IMR-90 (cell line): ENCODE results near the gene CFAP299. TPM values are rescaled to one million over a fixed set of nuclear protein-coding genes. Genes with fewer than 3 reads are reported as not detected.

ENCODE experiments used
- ATAC-seq: fragments of 200-7000 bp; cut with Tn5 transposase; 2 replicates; pipeline ENCODE4 v1.9.1; 2020; ENCODE audit warnings: low read depth, mild to moderate bottlenecking, moderate library complexity
- BruUV-seq: library from RNA; stranded (reverse); fragments of 400-500 nt; replicated peaks from 2 replicates; lab custom pipeline; 2021; lab: Mats Ljungman, UMichigan
- CTCF ChIA-PET: fragments of 300-600 bp; formaldehyde crosslinking; extraction: SDS; loops from one replicate; lab custom pipeline; 2021; ENCODE audit warnings: antibody characterized with exemption; lab: Yijun Ruan, JAX
- POLR2A ChIA-PET: fragments of 300-600 bp; sonication (Branson Sonifier 250); formaldehyde crosslinking; loops from one replicate; lab custom pipeline; 2022; ENCODE audit warnings: antibody characterized with exemption; ENCODE audit not compliant: unreplicated experiment; lab: Charles Lee
- DNase-seq: peaks from one replicate; pipeline ENCODE4 v3.0.0; 2013
- H2AFZ ChIP-seq: replicated peaks from 2 replicates; pipeline ENCODE3; 2013; ENCODE audit warnings: low read length, mild to moderate bottlenecking; ENCODE audit not compliant: poor library complexity
- H2AK5ac ChIP-seq: 2 replicates; pipeline ENCODE4 v1.6.1; 2013; ENCODE audit warnings: low read depth, low read length, inconsistent platforms
- H2AK9ac ChIP-seq: replicated peaks from 2 replicates; pipeline ENCODE3; 2013; ENCODE audit warnings: mild to moderate bottlenecking, low read depth, low read length, moderate library complexity; ENCODE audit not compliant: poor library complexity
- H2BK120ac ChIP-seq: 2 replicates; pipeline ENCODE4 v1.6.1; 2013; ENCODE audit warnings: low read depth, low read length, inconsistent platforms
- H2BK15ac ChIP-seq: 3 replicates; pipeline ENCODE4 v1.6.1; 2013; ENCODE audit warnings: low read depth, low read length, inconsistent platforms
- H2BK20ac ChIP-seq: 2 replicates; pipeline ENCODE4 v1.6.1; 2013; ENCODE audit warnings: low read depth, mild to moderate bottlenecking, inconsistent platforms, low read length, moderate library complexity
- H2BK5ac ChIP-seq: 2 replicates; pipeline ENCODE4 v1.6.1; 2013; ENCODE audit warnings: mild to moderate bottlenecking, low read depth, low read length, inconsistent platforms; ENCODE audit not compliant: poor library complexity, severe bottlenecking
- H3K14ac ChIP-seq: replicated peaks from 2 replicates; pipeline ENCODE4 v1.6.1; 2013; ENCODE audit warnings: low read depth, low read length, inconsistent platforms
- H3K18ac ChIP-seq: 2 replicates; pipeline ENCODE4 v1.6.1; 2013; ENCODE audit warnings: low read depth, low read length, control low read depth
- H3K23ac ChIP-seq: 2 replicates; pipeline ENCODE4 v1.6.1; 2013; ENCODE audit warnings: low read depth, low read length, inconsistent platforms
- H3K27ac ChIP-seq: 2 replicates; pipeline ENCODE4 v1.5.1; 2013; ENCODE audit warnings: mild to moderate bottlenecking, control low read depth, low read length; ENCODE audit not compliant: insufficient read depth
- H3K27me3 ChIP-seq: 2 replicates; pipeline ENCODE4 v1.6.1; 2013; ENCODE audit warnings: low read length; ENCODE audit not compliant: control insufficient read depth, insufficient read depth
- H3K36me3 ChIP-seq: 2 replicates; pipeline ENCODE4 v1.6.1; 2013; ENCODE audit warnings: low read length, mixed read lengths; ENCODE audit not compliant: control insufficient read depth, insufficient read depth
- H3K4ac ChIP-seq: 2 replicates; pipeline ENCODE4 v1.6.1; 2013; ENCODE audit warnings: low read depth, low read length, inconsistent platforms
- H3K4me1 ChIP-seq: 2 replicates; pipeline ENCODE4 v1.6.1; 2013; ENCODE audit warnings: low read length, mixed read lengths; ENCODE audit not compliant: control insufficient read depth, insufficient read depth
- H3K4me2 ChIP-seq: 2 replicates; pipeline ENCODE4 v1.6.1; 2013; ENCODE audit warnings: low read depth, mild to moderate bottlenecking, control low read depth, low read length, moderate library complexity
- H3K4me3 ChIP-seq: 2 replicates; pipeline ENCODE4 v1.5.1; 2013; ENCODE audit warnings: low read depth, mild to moderate bottlenecking, control low read depth, low read length, moderate library complexity; ENCODE audit not compliant: insufficient read depth
- H3K56ac ChIP-seq: 2 replicates; pipeline ENCODE4 v1.6.1; 2013; ENCODE audit warnings: low read length, inconsistent platforms; ENCODE audit not compliant: insufficient read depth; ENCODE audit errors: extremely low read depth
- H3K79me1 ChIP-seq, 2 experiments: 2 replicates each; pipeline ENCODE4 v1.6.1; 2013; ENCODE audit warnings: low read length in 2 of 2, inconsistent platforms in 1 of 2, low read depth in 1 of 2
- H3K9ac ChIP-seq: 2 replicates; pipeline ENCODE4 v1.6.1; 2013; ENCODE audit warnings: low read depth, low read length, control low read depth
- H3K9me1 ChIP-seq: 2 replicates; pipeline ENCODE4 v1.6.1; 2013; ENCODE audit warnings: low read length, inconsistent platforms; ENCODE audit not compliant: insufficient read depth
- H3K9me3 ChIP-seq: 2 replicates; pipeline ENCODE4 v1.6.1; 2013; ENCODE audit warnings: low read length; ENCODE audit not compliant: control insufficient read depth, insufficient read depth
- H4K20me1 ChIP-seq: 2 replicates; pipeline ENCODE4 v1.6.1; 2013; ENCODE audit warnings: low read length, inconsistent platforms; ENCODE audit not compliant: insufficient read depth
- H4K5ac ChIP-seq: 2 replicates; pipeline ENCODE4 v1.6.1; 2013; ENCODE audit warnings: mild to moderate bottlenecking, low read depth, low read length, control low read depth
- H4K8ac ChIP-seq, 2 experiments: 2 replicates each; pipeline ENCODE4 v1.6.1; 2013; ENCODE audit warnings: low read depth in 2 of 2, low read length in 2 of 2, control low read depth in 1 of 2, inconsistent platforms in 1 of 2
- H4K91ac ChIP-seq: 2 replicates; pipeline ENCODE4 v1.6.1; 2013; ENCODE audit warnings: low read depth, low read length, inconsistent platforms; ENCODE audit not compliant: insufficient read depth
- CHD1 ChIP-seq: IDR thresholded peaks from 2 replicates; pipeline ENCODE4 v1.6.1; 2012; ENCODE audit warnings: low read depth, low read length, improper control_type of control experiment
- CTCF ChIP-seq: conservative IDR thresholded peaks from 2 replicates; pipeline ENCODE4 v1.5.1; 2012; ENCODE audit warnings: mild to moderate bottlenecking, low read depth, low read length, improper control_type of control experiment
- MAFK ChIP-seq: IDR thresholded peaks from 2 replicates; pipeline ENCODE4 v1.6.1; 2012; ENCODE audit warnings: low read depth, low read length, improper control_type of control experiment
- MAZ ChIP-seq: IDR thresholded peaks from 2 replicates; pipeline ENCODE4 v1.6.1; 2012; ENCODE audit warnings: low read depth, mild to moderate bottlenecking, low read length, improper control_type of control experiment, moderate library complexity, borderline replicate concordance
- NFE2L2 ChIP-seq: fragments of 150-350 bp; IDR thresholded peaks from 2 replicates; pipeline ENCODE4 v1.6.1; 2016; ENCODE audit warnings: low read depth, mild to moderate bottlenecking, low read length
- POLR2A ChIP-seq: IDR thresholded peaks from 2 replicates; pipeline ENCODE4 v1.6.1; 2012; ENCODE audit warnings: mild to moderate bottlenecking, low read depth, low read length
- RAD21 ChIP-seq: IDR thresholded peaks from 2 replicates; pipeline ENCODE4 v1.6.1; 2012; ENCODE audit warnings: low read length, improper control_type of control experiment
- SMC3 ChIP-seq: fragments of 150-350 bp; IDR thresholded peaks from 2 replicates; pipeline ENCODE4 v1.6.1; 2016; ENCODE audit warnings: low read depth, mild to moderate bottlenecking, antibody characterized with exemption, low read length, moderate library complexity
- WGBS, 2 experiments: methylation state at CpG; one replicate each; pipeline versions ENCODE4 v1.1.5 to v1.1.7; 2013; ENCODE audit warnings: missing lambda C conversion rate in 2 of 2; ENCODE audit not compliant: insufficient read length in 1 of 2; ENCODE audit errors: extremely low coverage in 2 of 2; 5-methylcytosine and 5-hydroxymethylcytosine counted together
- dilution Hi-C: fragments of 300-500 bp; cut with HindIII; formaldehyde crosslinking; loops from one replicate; pipeline ENCODE4 v1.14.3; 2018; ENCODE audit warnings: low sequenced_read_pairs; ENCODE audit not compliant: unreplicated experiment
- in situ Hi-C: fragments of 300-500 bp; cut with MboI; formaldehyde crosslinking; loops from 3 replicates; pipeline ENCODE4 v1.14.3; 2019; ENCODE audit warnings: low sequenced_read_pairs, inconsistent platforms, mixed read lengths
- intact Hi-C: fragments of 100-400 bp; cut with micrococcal nuclease; formaldehyde crosslinking; loops from 2 replicates; pipeline ENCODE4 v1.10.0; 2022
- polyA plus RNA-seq, 3 experiments: library from polyadenylated mRNA; depleted of rRNA; stranded (reverse); fragments of >200 nt; gene quantifications; 2 replicates each; pipeline ENCODE4 v1.2.3, GENCODE V29; 2012; ENCODE audit warnings: low replicate concordance in 1 of 3
- total RNA-seq: library from RNA; depleted of rRNA; stranded (reverse); fragments of >200 nt; gene quantifications from 2 replicates; pipeline ENCODE4 v1.2.3, GENCODE V29; 2012
- TF ChIP-seq, protein P1 (sequence below): fragments of 150-350 bp; IDR thresholded peaks from 2 replicates; pipeline ENCODE4 v1.6.1; 2016; ENCODE audit warnings: low read depth, mild to moderate bottlenecking, low read length, moderate library complexity, borderline replicate concordance

Gene CFAP299
- total and polyA plus RNA-seq, 2 of the 4 experiments (the other 2 are of a cell fraction), result 1.0 to 1.1 TPM

DNA sequence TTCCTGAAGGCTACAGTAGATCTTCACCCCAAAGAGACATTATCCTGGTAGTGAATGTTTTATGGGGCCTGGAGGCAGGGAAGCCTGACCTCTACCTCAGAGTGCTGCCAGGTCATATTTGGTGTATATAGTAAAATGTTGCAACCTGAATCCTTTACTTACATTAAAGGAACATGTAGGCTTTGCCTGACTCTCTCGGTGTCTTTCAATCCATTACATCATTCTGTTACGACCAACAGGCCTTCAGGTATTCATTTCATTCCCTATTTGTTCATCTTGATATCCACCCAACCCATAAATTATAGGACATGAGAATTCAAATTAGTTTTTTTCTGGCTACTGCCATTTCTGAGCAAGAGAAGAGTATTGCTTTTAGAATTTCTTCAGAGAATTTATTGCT, 116.5 kb downstream of the CFAP299 start:
- Histone ChIP-seq H3K14ac (no peak overlapping the region), H3K27me3 (no peaks in the 10 kb centered on the region), H2BK20ac (no peak overlapping the region), H2AK5ac (no peak overlapping the region), H2AK9ac (no peak overlapping the region), H3K56ac (no peak overlapping the region), H4K20me1 (no peaks in the 10 kb centered on the region), H3K4me2 (no peak overlapping the region), H3K9me1 (no peaks in the 10 kb centered on the region; the same call in 1 of the 2 replicates), H3K4ac (no peak overlapping the region), H3K9ac (no peak overlapping the region), H3K18ac (no peak overlapping the region), H3K27ac (no peak overlapping the region), H3K23ac (no peak overlapping the region), H4K5ac (no peak overlapping the region), H2BK5ac (no peak overlapping the region), H3K9me3 (no peaks in the 10 kb centered on the region), H3K79me1 (no peaks in the 10 kb centered on the region), H4K91ac (no peak overlapping the region), H3K4me3 (no peak overlapping the region), H4K8ac (no peak overlapping the region), H3K4me1 (peaks cover 3% of the 10 kb centered on the region), H2BK15ac (no peak overlapping the region), H2BK120ac (no peak overlapping the region), H2AFZ (no peak overlapping the region), H3K36me3 (no peaks in the 10 kb centered on the region)
- intact Hi-C loops (no loop called here), dilution Hi-C loops (no loop called here), in situ Hi-C loops (no loop called here)
- ATAC-seq, result no peak
- POLR2A ChIA-PET, result no interaction called here
- no peak for DNase-seq
- CTCF ChIA-PET, result interaction anchor here (1.4 kb wide), 1 partner anchor 538 kb away, joined by 3 read pairs; no protein-coding TSS in a partner anchor
- BruUV-seq, result no TSS peak
- WGBS, 2 experiments, result no CpG with 5 or more reads among the region's 2 CpGs
- TF ChIP-seq MAZ, result no peak
- no peak for TF ChIP-seq RAD21
- TF ChIP-seq SMC3, result no peak
- TF ChIP-seq POLR2A, result no peak
- TF ChIP-seq, protein P1, sequence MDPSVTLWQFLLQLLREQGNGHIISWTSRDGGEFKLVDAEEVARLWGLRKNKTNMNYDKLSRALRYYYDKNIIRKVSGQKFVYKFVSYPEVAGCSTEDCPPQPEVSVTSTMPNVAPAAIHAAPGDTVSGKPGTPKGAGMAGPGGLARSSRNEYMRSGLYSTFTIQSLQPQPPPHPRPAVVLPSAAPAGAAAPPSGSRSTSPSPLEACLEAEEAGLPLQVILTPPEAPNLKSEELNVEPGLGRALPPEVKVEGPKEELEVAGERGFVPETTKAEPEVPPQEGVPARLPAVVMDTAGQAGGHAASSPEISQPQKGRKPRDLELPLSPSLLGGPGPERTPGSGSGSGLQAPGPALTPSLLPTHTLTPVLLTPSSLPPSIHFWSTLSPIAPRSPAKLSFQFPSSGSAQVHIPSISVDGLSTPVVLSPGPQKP, result no peak
- TF ChIP-seq CHD1, result no peak
- TF ChIP-seq MAFK, result no peak
- TF ChIP-seq NFE2L2, result no peak
- TF ChIP-seq CTCF, result no peak
